RWPE1 (cell line): ENCODE results near the gene TNXB.

Experiments used
- CTCF ChIA-PET: fragments of 350-600 bp; sonication (Branson Sonifier 250); formaldehyde crosslinking; extraction: SDS; loops from one replicate; lab custom pipeline; 2021; lab: Yijun Ruan, JAX
- POLR2A ChIA-PET: fragments of 400-600 bp; formaldehyde crosslinking; extraction: SDS; loops from one replicate; lab custom pipeline; 2020; ENCODE audit warnings: antibody characterized with exemption; ENCODE audit not compliant: low non-redundant PET; lab: Yijun Ruan, JAX
- DNase-seq: peaks from one replicate; pipeline ENCODE4 v3.0.0; 2012; ENCODE audit warnings: low spot score
- H3K27ac ChIP-seq: fragments of 450-650 bp; 2 replicates; pipeline ENCODE4 v1.5.1; 2017
- CTCF ChIP-seq: fragments of 450-650 bp; conservative IDR thresholded peaks from 2 replicates; pipeline ENCODE4 v1.5.1; 2017; ENCODE audit warnings: low read depth, mild to moderate bottlenecking

The TNXB gene

GRCh38 chr6:32128751-32129296 lies 19.7 kb upstream of the TNXB start:
- no peak for TF ChIP-seq CTCF
- ChIA-PET POLR2A (interaction anchor here (0.7 to 0.8 kb wide), 2 partner anchors 15 to 67 kb away, joined by 3 read pairs; no protein-coding TSS in a partner anchor), CTCF (interaction anchor here (0.9 to 1.5 kb wide), 2 partner anchors 10 to 11 kb away, joined by 3 to 6 read pairs; no protein-coding TSS in a partner anchor)
- peak overlapping the region; percentile 89 for H3K27ac ChIP-seq
- DNase-seq: no peak

GRCh38 chr6:32127717-32128592 lies 18.8 kb upstream of the TNXB start, which contains the start of gene ATF6B:
Gene ATF6B, minus strand, starts transcription at chr6:32128246. Its CDS starts 39 bp downstream, at chr6:32128207.
- ChIA-PET CTCF (interaction anchor here (1.2 to 2.1 kb wide), 2 partner anchors 10 to 13 kb away, joined by 4 to 11 read pairs; no protein-coding TSS in a partner anchor), POLR2A (interaction anchor here (0.6 to 0.7 kb wide), 2 partner anchors 14 to 37 kb away, joined by 3 read pairs; no protein-coding TSS in a partner anchor)
- DNase-seq: peak; percentile 99
- H3K27ac ChIP-seq: peak within 1 kb of the TSS; percentile 89
- no peak for TF ChIP-seq CTCF

GRCh38 chr6:32127409-32127716 lies 18.2 kb upstream of the TNXB start:
- DNase-seq: no peak
- CTCF ChIA-PET: interaction anchor here (1.2 to 2.1 kb wide), 2 partner anchors 9 to 13 kb away, joined by 4 to 11 read pairs; no protein-coding TSS in a partner anchor
- peak overlapping the region; percentile 89 for H3K27ac ChIP-seq
- POLR2A ChIA-PET: no interaction called here
- no peak for TF ChIP-seq CTCF

GRCh38 chr6:32126880-32127279 lies 17.7 kb upstream of the TNXB start:
- ChIA-PET CTCF (interaction anchor here (1.2 to 2.1 kb wide), 2 partner anchors 9 to 12 kb away, joined by 4 to 11 read pairs; no protein-coding TSS in a partner anchor), POLR2A (no interaction called here)
- TF ChIP-seq CTCF: no peak
- peak overlapping the region; percentile 89 for H3K27ac ChIP-seq
- DNase-seq: no peak

- no peak for DNase-seq
- ChIA-PET CTCF (no interaction called here), POLR2A (no interaction called here)
- H3K27ac ChIP-seq: peak overlapping the region; percentile 4; the same call in 1 of the 2 replicates
- TF ChIP-seq CTCF: no peak
These were observed 14.5 kb upstream of the TNXB start for GRCh38 chr6:32123681-32124080.

GRCh38 chr6:32120573-32121059 lies 11.5 kb upstream of the TNXB start:
- H3K27ac ChIP-seq: peak overlapping the region; percentile 29
- POLR2A ChIA-PET: interaction anchor here (0.7 kb wide), 1 partner anchor 57 kb away, joined by 3 read pairs; no protein-coding TSS in a partner anchor
- no peak for TF ChIP-seq CTCF
- no peak for DNase-seq
- CTCF ChIA-PET: interaction anchor here (0.6 to 0.7 kb wide), 2 partner anchors 34 to 119 kb away, joined by 3 read pairs; no protein-coding TSS in a partner anchor
